ENCODE data around the gene SMC6.

SMC6 gene

GRCh38 chr2:17753803-17754663, at the start of gene SMC6, which contains the start of gene GEN1:
TSS of gene SMC6 (minus strand) at chr2:17753810. CDS start at chr2:17745946, 7,864 bp downstream.
TSS of gene GEN1 (plus strand) at chr2:17754138. CDS start at chr2:17759944, 5,806 bp downstream.
- H3K36me3 ChIP-seq (ENCODE audit: control insufficient read depth, low read depth, low read length) = no peaks in the 10 kb centered on the region
- peak within 1 kb of the TSS; percentile 96 for H3K4me3 ChIP-seq (ENCODE audit: low read length)
- H3K4me1 ChIP-seq (ENCODE audit: control insufficient read depth, low read depth, low read length) = peaks cover 28% of the 10 kb centered on the region
- H3K9me3 ChIP-seq (ENCODE audit: control insufficient read depth, low read depth, low read length) = no peaks in the 10 kb centered on the region
- peak within 1 kb of the TSS; percentile 67 for H3K27ac ChIP-seq (ENCODE audit: low read length)
- no peaks in the 10 kb centered on the region for H3K27me3 ChIP-seq (ENCODE audit: control insufficient read depth, insufficient read depth, low read length)
- peak within 1 kb of the TSS; percentile 94 for H3K9ac ChIP-seq (ENCODE audit: low read length)

GRCh38 chr2:17800693-17801458, 47.3 kb upstream of the SMC6 start:
- Histone ChIP-seq H3K9me3 (ENCODE audit: control insufficient read depth, low read depth, low read length) (no peaks in the 10 kb centered on the region), H3K36me3 (ENCODE audit: control insufficient read depth, low read depth, low read length) (no peaks in the 10 kb centered on the region), H3K27me3 (ENCODE audit: control insufficient read depth, insufficient read depth, low read length) (no peaks in the 10 kb centered on the region), H3K4me3 (ENCODE audit: low read length) (no peak overlapping the region), H3K4me1 (ENCODE audit: control insufficient read depth, low read depth, low read length) (no peaks in the 10 kb centered on the region), H3K27ac (ENCODE audit: low read length) (no peak overlapping the region), H3K9ac (ENCODE audit: low read length) (no peak overlapping the region)

GRCh38 chr2:17800219-17800618, 46.6 kb upstream of the SMC6 start:
- H3K27ac ChIP-seq (ENCODE audit: low read length) = no peak overlapping the region
- no peaks in the 10 kb centered on the region for H3K9me3 ChIP-seq (ENCODE audit: control insufficient read depth, low read depth, low read length)
- no peak overlapping the region for H3K9ac ChIP-seq (ENCODE audit: low read length)
- no peaks in the 10 kb centered on the region for H3K27me3 ChIP-seq (ENCODE audit: control insufficient read depth, insufficient read depth, low read length)
- H3K4me3 ChIP-seq (ENCODE audit: low read length) = no peak overlapping the region
- H3K4me1 ChIP-seq (ENCODE audit: control insufficient read depth, low read depth, low read length) = no peaks in the 10 kb centered on the region
- no peaks in the 10 kb centered on the region for H3K36me3 ChIP-seq (ENCODE audit: control insufficient read depth, low read depth, low read length)

- Histone ChIP-seq H3K27ac (ENCODE audit: low read length) (no peak overlapping the region), H3K9ac (ENCODE audit: low read length) (no peak overlapping the region), H3K9me3 (ENCODE audit: control insufficient read depth, low read depth, low read length) (no peaks in the 10 kb centered on the region), H3K4me1 (ENCODE audit: control insufficient read depth, low read depth, low read length) (no peaks in the 10 kb centered on the region), H3K27me3 (ENCODE audit: control insufficient read depth, insufficient read depth, low read length) (no peaks in the 10 kb centered on the region), H3K4me3 (ENCODE audit: low read length) (no peak overlapping the region), H3K36me3 (ENCODE audit: control insufficient read depth, low read depth, low read length) (no peaks in the 10 kb centered on the region)
Observed at GRCh38 chr2:17799301-17800120, 45.9 kb upstream of the SMC6 start.

GRCh38 chr2:17798338-17798737, 44.7 kb upstream of the SMC6 start:
- Histone ChIP-seq H3K27me3 (ENCODE audit: control insufficient read depth, insufficient read depth, low read length) (no peaks in the 10 kb centered on the region), H3K36me3 (ENCODE audit: control insufficient read depth, low read depth, low read length) (no peaks in the 10 kb centered on the region), H3K9ac (ENCODE audit: low read length) (no peak overlapping the region), H3K27ac (ENCODE audit: low read length) (no peak overlapping the region), H3K4me3 (ENCODE audit: low read length) (no peak overlapping the region), H3K9me3 (ENCODE audit: control insufficient read depth, low read depth, low read length) (no peaks in the 10 kb centered on the region), H3K4me1 (ENCODE audit: control insufficient read depth, low read depth, low read length) (no peaks in the 10 kb centered on the region)

- Histone ChIP-seq H3K27ac (ENCODE audit: low read length) (no peak overlapping the region), H3K4me1 (ENCODE audit: control insufficient read depth, low read depth, low read length) (no peaks in the 10 kb centered on the region), H3K4me3 (ENCODE audit: low read length) (no peak overlapping the region), H3K9me3 (ENCODE audit: control insufficient read depth, low read depth, low read length) (no peaks in the 10 kb centered on the region), H3K36me3 (ENCODE audit: control insufficient read depth, low read depth, low read length) (no peaks in the 10 kb centered on the region), H3K9ac (ENCODE audit: low read length) (no peak overlapping the region), H3K27me3 (ENCODE audit: control insufficient read depth, insufficient read depth, low read length) (no peaks in the 10 kb centered on the region)
Observed at GRCh38 chr2:17795309-17795708, 41.7 kb upstream of the SMC6 start.

- H3K27me3 ChIP-seq (ENCODE audit: control insufficient read depth, insufficient read depth, low read length) = no peaks in the 10 kb centered on the region
- H3K4me1 ChIP-seq (ENCODE audit: control insufficient read depth, low read depth, low read length) = no peaks in the 10 kb centered on the region
- no peak overlapping the region for H3K4me3 ChIP-seq (ENCODE audit: low read length)
- no peaks in the 10 kb centered on the region for H3K9me3 ChIP-seq (ENCODE audit: control insufficient read depth, low read depth, low read length)
- H3K27ac ChIP-seq (ENCODE audit: low read length) = no peak overlapping the region
- no peak overlapping the region for H3K9ac ChIP-seq (ENCODE audit: low read length)
- H3K36me3 ChIP-seq (ENCODE audit: control insufficient read depth, low read depth, low read length) = no peaks in the 10 kb centered on the region
Observed at GRCh38 chr2:17793803-17794354, 40.3 kb upstream of the SMC6 start.

GRCh38 chr2:17793296-17793695, 39.7 kb upstream of the SMC6 start:
- Histone ChIP-seq H3K9ac (ENCODE audit: low read length) (no peak overlapping the region), H3K27me3 (ENCODE audit: control insufficient read depth, insufficient read depth, low read length) (no peaks in the 10 kb centered on the region), H3K4me3 (ENCODE audit: low read length) (no peak overlapping the region), H3K36me3 (ENCODE audit: control insufficient read depth, low read depth, low read length) (no peaks in the 10 kb centered on the region), H3K9me3 (ENCODE audit: control insufficient read depth, low read depth, low read length) (no peaks in the 10 kb centered on the region), H3K4me1 (ENCODE audit: control insufficient read depth, low read depth, low read length) (no peaks in the 10 kb centered on the region), H3K27ac (ENCODE audit: low read length) (no peak overlapping the region)

GRCh38 chr2:17792515-17792914, 38.9 kb upstream of the SMC6 start:
- Histone ChIP-seq H3K9ac (ENCODE audit: low read length) (no peak overlapping the region), H3K36me3 (ENCODE audit: control insufficient read depth, low read depth, low read length) (no peaks in the 10 kb centered on the region), H3K27ac (ENCODE audit: low read length) (no peak overlapping the region), H3K27me3 (ENCODE audit: control insufficient read depth, insufficient read depth, low read length) (no peaks in the 10 kb centered on the region), H3K4me1 (ENCODE audit: control insufficient read depth, low read depth, low read length) (no peaks in the 10 kb centered on the region), H3K4me3 (ENCODE audit: low read length) (no peak overlapping the region), H3K9me3 (ENCODE audit: control insufficient read depth, low read depth, low read length) (no peaks in the 10 kb centered on the region)

- H3K36me3 ChIP-seq (ENCODE audit: control insufficient read depth, low read depth, low read length) = no peaks in the 10 kb centered on the region
- no peak overlapping the region for H3K27ac ChIP-seq (ENCODE audit: low read length)
- H3K27me3 ChIP-seq (ENCODE audit: control insufficient read depth, insufficient read depth, low read length) = no peaks in the 10 kb centered on the region
- H3K9me3 ChIP-seq (ENCODE audit: control insufficient read depth, low read depth, low read length) = no peaks in the 10 kb centered on the region
- no peak overlapping the region for H3K9ac ChIP-seq (ENCODE audit: low read length)
- H3K4me3 ChIP-seq (ENCODE audit: low read length) = no peak overlapping the region
- H3K4me1 ChIP-seq (ENCODE audit: control insufficient read depth, low read depth, low read length) = no peaks in the 10 kb centered on the region
Observed at GRCh38 chr2:17791817-17792130, 38.2 kb upstream of the SMC6 start.
